Hematopoietic multipotent progenitor cell treated with erythropoietin and hydrocortisone succinate and interleukin-3 and kit ligand, for 15 days (in vitro differentiated cells): ENCODE measurements around the gene ADAMTS13.
"Not testable (repeated sequence)": the region's sequence is repeated elsewhere in the genome, so short reads cannot be mapped to it uniquely, and the experiment has no call there.

ENCODE experiments used
- DNase-seq: peaks from one replicate; pipeline ENCODE4 v3.0.0-alpha.2; 2015; ENCODE audit warnings: low spot score

ADAMTS13 gene

DNA sequence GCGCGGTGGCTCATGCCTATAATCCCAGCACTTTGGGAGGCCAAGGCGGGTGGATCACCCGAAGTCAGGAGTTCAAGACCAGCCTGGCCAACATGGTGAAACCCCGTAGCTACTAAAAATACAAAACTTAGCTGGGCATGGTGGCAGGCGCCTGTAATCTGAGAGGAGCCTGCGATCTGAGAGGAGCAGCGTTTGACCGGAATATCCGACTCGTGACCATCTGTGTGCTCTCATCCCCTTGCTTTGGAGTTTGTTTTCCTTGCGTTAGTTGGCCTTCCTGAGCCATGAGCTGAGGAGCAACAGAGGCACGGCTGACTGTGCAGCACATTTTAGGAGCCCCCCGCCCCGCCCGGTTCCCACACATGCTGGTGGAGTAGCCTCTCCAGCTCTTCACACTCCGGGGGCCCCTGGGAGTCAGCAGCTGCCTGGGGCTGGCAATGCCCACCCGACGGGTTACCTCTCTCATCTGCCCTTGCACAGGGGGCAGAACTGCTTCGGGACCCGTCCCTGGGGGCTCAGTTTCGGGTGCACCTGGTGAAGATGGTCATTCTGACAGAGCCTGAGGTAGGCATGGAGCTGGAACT is 3.0 kb downstream of the ADAMTS13 start:
- no peak for DNase-seq

DNA sequence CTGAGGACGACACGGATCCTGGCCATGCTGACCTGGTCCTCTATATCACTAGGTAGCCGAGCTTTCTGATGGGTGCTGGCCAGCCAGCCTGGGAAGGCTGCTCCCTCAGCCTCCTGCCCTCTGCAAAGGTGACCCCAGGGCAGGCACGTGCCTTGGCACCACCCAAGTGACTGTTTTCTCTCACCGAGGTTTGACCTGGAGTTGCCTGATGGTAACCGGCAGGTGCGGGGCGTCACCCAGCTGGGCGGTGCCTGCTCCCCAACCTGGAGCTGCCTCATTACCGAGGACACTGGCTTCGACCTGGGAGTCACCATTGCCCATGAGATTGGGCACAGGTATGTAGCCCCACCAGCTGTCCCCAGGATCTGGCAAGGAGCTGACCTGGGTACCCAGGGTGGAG is 3.8 kb downstream of the ADAMTS13 start:
- DNase-seq = no peak

DNA sequence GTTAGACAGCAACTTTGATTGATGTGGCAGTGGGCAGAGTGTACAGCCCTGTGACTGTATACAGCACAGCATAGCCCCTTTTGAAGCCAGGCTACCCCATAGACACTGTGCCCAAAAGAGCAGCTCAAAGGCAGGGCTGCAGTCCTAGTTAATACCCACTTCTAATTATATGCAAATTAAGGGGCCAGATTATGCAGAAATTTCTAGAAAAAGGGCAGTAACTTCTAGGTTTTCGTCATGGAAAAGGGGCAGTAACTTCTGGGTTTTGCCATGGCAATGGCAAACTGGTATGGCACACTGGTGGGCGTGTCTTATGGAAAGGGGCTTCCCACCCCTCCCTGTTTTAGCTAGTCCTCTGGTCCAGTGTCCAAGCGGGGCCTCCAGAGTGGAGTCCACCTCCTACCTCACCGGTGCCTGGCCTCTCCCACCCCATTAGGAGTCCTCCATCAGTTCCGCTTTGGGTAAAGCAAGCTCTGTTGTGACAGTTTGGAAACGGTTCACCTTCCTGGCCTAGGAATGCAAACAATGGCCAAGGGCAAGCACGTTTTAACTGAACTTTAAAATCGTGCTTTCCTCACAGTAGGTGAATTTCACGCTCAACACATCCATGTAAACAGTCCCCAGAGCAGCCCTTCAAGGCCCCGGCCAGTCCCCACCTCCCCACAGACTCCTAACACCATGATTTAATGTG is 5.6 kb downstream of the ADAMTS13 start:
- no peak for DNase-seq

DNA sequence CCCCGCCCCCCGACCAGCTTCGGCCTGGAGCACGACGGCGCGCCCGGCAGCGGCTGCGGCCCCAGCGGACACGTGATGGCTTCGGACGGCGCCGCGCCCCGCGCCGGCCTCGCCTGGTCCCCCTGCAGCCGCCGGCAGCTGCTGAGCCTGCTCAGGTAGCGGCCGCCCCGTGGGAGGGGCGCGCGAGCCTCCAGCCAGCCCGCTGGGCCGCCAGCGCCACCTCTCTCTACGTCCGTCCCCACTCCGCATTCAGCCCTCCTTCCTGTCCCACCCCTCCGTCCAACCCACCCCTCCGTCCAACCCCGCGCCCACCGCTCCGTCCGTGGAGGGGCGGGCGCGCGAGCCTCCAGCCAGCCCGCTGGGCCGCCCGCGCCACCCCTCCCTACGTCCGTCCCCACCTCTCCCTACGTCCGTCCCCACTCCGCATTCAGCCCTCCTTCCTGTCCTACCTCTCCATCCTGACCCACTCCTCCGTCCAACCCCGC is 6.5 kb downstream of the ADAMTS13 start:
- no peak for DNase-seq

DNA sequence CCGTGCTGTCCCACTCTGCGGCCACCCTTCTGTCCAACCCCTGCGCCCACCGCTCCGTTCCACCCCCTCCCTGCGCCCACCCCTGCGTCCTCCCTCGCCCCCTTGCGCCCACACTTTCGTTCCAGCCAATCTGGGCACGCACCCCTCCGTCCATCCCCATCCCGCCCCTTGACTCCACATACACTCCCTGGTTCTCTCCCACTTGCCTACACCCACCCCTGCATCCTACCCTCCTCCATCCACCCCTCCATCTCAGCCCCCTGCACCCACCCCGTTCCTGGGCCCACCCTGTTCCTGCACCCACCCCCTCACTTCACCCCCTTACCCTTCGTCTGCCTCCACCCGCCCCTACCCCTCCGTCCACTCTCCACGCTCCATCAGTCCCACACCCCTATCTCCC is 7.0 kb downstream of the ADAMTS13 start:
- no peak for DNase-seq

DNA sequence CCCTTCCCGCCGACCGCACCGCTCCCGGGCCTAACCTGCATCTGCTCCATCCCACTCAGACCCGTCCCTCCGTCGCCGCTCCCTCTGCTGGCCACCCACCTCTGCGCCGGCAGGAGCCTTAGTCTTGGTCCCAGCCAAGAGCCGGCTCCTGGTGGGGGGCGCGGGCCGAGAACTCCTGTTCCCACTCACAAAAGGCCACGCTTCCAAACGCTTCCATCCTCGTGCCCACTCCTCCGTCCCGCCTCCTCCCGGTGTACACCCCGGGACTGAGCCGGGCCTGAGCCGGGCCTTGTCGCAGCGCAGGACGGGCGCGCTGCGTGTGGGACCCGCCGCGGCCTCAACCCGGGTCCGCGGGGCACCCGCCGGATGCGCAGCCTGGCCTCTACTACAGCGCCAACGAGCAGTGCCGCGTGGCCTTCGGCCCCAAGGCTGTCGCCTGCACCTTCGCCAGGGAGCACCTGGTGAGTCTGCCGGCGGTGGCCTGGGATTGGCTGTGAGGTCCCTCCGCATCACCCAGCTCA is 7.5 kb downstream of the ADAMTS13 start:
- DNase-seq = no peak

DNA sequence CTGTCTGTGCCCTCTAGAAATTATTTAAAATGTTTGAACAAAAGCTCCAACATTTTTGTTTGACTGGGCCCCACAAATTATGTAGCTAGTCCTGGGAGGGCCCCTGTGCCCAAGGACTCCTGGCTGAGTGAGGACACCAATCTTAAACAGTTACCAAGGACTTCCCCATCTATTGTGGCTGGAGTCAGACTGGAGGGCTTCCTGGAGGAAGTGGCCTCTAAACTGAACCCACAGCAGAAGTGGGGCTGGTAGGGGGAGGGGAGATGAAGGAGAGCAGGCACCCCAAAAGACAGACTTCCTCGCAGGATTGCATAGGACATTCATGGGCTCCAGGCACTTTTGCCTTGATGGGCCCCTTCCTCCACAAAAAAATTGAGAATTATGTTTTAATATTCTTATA is 8.1 kb downstream of the ADAMTS13 start:
- no peak for DNase-seq

DNA sequence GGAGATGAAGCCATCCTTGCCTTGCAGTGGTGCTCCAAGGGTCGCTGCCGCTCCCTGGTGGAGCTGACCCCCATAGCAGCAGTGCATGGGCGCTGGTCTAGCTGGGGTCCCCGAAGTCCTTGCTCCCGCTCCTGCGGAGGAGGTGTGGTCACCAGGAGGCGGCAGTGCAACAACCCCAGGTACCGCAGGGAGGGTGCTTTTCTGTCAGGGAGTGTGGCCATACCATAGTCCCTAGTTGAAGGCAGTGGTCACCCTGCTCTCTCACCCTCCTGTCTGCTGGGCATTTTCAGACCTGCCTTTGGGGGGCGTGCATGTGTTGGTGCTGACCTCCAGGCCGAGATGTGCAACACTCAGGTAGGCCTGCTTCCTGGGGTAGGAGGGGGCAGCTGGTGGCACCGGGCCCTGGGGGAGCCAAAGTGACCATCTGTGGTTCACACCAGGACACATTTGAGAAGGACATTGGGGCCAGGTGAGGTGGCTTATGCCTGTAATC is 11.2 kb downstream of the ADAMTS13 start:
- no peak for DNase-seq

DNA sequence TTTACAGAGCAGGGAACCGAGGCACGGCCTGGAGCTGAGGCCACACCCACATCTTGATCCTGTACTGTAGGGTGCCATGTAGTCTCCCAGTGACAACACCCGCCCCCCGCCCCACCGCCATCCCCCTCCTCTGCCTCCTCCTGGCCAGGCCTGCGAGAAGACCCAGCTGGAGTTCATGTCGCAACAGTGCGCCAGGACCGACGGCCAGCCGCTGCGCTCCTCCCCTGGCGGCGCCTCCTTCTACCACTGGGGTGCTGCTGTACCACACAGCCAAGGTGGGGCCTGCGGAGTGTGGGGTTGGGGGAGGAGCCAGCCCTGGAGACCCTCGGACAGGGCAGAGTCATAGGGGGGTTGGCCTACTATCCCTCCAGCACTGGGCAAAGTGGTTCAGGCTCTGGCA is 14.5 kb downstream of the ADAMTS13 start:
- DNase-seq = no peak

DNA sequence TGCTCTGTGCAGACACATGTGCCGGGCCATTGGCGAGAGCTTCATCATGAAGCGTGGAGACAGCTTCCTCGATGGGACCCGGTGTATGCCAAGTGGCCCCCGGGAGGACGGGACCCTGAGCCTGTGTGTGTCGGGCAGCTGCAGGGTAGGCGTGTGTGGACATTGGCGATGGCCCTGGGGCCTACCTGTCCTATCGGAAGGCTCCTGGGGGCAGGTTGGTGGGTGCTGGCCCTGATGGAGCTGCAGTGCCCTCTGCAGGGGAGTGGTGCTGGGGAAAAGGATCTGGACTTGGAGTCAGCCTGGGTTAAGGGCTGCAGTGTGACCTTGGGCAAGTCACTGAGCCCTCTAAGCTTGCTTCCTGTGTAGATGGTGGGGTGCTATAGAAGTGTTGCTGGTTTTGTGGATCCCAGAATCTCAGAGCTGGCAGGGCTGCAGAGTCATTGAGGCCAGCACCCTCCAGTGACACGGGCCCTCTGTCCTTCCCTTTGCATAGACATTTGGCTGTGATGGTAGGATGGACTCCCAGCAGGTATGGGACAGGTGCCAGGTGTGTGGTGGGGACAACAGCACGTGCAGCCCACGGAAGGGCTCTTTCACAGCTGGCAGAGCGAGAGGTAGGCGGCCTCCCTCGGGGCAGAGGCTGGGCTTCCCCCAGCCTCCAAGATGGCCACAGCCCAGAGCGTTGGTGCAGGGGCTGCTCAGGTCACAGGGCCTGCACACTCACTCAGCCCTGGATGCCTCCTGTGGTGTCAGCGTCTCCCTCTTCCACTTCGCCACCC is 15.8 kb downstream of the ADAMTS13 start:
- DNase-seq = no peak

DNA sequence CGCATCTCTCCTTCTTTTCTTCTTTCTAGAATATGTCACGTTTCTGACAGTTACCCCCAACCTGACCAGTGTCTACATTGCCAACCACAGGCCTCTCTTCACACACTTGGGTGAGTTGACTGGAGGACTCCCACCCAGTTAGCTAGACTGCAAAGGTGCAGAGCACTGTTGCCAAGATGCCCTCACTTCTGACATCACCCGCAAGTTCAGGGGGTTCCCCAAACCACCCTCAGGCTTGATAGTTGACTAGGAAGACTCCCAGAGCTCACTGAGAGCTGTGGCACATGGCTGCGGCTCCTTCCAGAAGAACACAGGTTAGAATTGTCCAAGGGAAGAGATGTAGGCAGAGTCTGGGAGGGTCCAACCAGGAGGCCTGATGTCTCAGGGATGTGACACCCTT is 17.2 kb downstream of the ADAMTS13 start:
- DNase-seq = no peak

DNA sequence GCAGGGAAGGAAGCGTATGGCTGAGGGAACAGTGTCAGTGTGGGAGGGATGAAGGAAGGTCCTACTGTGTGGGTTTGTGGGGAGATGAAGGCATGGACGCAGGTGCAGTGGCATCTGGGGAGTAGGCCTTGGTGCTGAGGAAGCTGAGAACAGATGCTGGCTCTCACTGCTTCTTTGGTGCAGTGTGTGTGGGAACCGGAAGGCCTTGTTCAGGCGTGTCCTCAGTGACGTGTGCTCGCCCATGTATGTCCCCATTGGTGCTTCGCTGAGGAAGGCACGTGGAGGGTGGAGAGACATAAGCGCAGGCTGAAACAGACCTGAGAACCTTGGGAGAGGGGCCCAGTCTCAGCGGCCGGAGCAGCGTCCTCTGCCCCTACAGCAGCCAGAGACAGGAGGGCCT is 18.7 kb downstream of the ADAMTS13 start:
- DNase-seq = no peak

DNA sequence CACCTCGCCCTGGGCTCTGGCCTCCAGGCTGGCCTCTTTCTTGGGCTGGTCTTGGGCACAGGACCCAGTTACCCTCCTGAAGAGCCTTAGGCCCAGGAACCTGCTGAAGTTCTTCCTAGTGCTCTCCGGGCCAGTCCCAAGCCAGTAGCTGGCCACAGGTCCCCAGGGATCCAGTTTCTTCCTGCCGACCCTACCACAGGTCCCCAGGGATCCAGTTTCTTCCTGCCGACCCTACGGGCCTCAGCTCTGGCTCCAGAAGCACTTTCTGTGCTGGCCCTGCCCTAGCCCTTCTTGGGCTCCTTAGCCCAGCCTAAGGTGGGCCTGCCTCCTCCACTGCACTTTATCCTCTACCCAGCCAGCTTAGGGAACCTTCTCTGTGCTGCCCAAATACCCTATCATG is 19.4 kb downstream of the ADAMTS13 start:
- no peak for DNase-seq

DNA sequence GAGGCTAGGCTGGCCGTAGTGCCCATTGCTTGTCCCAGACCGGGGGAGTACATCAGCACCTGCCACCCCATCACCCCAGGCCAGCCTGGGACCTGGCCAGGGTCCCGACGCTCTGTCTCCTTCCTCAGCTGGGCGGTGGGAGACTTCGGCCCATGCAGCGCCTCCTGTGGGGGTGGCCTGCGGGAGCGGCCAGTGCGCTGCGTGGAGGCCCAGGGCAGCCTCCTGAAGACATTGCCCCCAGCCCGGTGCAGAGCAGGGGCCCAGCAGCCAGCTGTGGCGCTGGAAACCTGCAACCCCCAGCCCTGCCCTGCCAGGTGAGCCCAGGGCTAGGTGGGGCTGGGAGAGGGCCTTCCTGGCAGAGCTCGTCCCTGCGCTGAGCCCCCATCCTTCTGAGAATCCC is 21.1 kb downstream of the ADAMTS13 start:
- DNase-seq = no peak

DNA sequence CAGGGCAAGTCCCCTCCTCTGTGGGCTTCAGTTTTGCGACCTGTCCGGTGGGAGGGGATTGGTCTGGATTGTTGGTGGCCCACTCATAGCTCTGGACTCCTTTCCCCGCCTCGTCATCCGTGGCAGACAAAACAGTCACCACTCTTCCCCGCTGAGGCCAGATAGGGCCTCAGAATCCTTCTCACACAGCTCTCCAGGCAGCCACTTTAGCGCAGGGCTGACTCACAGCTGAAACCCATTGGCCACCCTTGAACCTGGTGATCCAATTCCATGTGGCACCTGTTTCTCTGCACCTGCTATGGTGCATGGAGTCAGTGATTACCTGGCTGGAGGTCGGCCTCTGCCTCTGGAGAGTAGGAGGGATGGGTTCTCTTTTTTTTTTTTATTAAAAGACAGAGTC is 21.8 kb downstream of the ADAMTS13 start:
- no peak for DNase-seq

DNA sequence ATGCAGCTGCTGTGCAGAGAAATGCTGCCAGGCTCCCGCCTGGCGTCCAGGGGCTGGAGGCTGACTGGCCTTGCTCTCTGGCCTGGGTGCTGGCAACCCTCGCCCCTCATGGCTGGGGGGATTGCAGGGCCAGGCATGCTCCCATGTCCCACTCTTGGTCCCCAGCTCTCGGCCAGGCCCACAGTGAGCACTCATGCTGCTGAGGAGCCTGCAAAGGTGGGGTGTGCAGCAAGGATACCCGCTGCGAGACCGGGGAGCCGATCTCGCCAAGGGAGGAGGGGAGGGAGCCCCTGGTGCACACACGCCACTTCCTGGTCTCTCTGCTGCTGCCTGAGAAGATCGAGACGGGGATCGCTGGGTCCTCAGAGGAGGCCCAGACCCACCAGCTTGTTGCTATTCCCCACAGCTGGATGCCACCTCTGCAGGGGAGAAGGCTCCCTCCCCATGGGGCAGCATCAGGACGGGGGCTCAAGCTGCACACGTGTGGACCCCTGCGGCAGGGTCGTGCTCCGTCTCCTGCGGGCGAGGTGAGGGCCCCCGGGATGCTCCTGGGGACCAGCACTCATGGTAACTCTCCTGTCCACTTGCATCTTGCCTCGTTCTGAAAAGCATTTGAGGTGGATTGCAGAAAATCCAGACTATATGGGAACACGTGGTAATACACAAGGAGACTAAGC is 23.3 kb downstream of the ADAMTS13 start:
- DNase-seq = no peak

DNA sequence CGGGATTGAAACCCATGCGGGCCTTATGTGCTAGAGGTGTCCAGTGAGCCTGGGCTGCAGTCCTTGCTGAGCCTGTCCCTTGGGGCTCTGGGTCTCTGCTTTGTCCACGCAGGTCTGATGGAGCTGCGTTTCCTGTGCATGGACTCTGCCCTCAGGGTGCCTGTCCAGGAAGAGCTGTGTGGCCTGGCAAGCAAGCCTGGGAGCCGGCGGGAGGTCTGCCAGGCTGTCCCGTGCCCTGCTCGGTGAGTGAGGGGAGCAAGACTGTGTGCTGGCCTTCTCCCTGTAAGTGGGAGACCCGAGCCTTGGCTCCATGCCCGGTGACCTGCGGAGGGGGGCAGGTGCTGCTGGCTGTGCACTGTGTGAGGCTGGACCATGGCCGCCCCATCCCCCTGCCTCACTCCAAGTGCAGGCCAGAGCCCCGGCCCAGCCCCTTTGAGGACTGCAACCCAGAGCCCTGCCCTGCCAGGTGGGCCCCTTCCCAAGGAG is 26.4 kb downstream of the ADAMTS13 start:
- DNase-seq = no peak

DNA sequence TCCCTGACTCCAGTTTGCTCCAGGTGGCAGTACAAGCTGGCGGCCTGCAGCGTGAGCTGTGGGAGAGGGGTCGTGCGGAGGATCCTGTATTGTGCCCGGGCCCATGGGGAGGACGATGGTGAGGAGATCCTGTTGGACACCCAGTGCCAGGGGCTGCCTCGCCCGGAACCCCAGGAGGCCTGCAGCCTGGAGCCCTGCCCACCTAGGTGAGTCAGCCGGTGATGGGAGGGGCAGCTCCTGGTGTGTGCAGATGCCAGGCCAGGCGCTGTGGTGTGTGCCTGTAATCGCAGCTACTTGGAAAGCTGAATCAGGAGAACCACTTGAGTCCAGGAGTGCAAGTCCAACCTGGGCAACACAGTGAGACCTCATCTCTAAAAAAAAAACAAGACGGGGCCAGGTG is 27.6 kb downstream of the ADAMTS13 start:
- no peak for DNase-seq

DNA sequence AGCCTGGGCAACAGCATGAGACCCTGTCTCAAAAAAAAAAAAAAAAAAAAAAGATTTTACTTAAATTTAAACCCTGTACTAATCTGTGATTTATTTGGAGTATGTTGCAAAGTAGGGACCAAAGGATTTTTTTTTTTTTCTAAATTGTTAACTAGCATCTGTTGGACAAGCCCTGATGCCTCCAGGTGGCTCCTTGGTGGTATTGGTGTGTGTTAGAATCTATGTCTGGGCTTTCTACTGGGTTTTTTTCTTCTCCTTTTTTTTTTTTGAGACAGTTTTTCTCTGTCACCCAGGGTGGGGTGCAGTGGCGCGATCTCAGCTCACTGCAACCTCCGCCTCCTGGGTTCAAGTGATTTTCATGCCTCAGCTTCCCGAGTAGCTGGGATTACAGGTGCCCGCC is 29.7 kb downstream of the ADAMTS13 start:
- not testable (repeated sequence) for DNase-seq

DNA sequence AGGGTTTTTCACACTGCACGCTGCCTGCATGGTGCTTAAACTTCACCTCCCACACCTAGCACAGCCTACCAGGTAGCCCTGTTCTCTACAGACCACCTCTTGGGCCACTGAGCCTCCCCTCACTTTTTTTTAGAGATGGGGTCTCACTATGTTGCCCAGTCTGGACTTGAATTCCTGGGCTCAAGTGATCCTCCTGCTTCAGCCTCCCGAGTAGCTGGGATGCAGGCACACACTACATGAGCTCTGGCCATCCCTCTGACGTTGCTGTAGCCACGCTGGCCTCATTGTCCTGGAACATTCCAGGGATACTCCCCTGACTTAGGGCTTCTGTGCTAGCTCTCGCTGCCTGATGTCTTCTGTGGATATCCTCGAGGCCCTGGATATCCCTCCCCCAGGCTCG is 30.4 kb downstream of the ADAMTS13 start:
- DNase-seq = no peak

DNA sequence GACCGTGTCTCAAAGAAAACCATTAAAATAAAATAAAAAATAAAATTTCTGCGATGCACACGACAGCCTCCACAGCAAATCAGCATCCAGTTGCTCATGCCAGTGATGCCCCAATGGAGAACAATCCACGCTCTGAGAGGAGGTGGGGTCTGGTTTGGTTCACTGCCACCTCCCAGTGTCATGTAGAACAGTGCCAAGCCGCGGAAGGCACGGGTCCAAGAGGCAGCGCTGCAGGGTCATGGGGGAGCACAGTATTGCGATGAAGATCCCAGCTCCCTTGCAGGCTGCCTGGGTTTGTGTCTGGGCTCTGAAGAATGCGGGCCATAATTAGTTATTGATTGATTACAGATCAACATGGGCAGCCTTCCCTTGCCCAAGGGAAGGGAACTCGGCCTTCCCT is 31.5 kb downstream of the ADAMTS13 start:
- no peak for DNase-seq

DNA sequence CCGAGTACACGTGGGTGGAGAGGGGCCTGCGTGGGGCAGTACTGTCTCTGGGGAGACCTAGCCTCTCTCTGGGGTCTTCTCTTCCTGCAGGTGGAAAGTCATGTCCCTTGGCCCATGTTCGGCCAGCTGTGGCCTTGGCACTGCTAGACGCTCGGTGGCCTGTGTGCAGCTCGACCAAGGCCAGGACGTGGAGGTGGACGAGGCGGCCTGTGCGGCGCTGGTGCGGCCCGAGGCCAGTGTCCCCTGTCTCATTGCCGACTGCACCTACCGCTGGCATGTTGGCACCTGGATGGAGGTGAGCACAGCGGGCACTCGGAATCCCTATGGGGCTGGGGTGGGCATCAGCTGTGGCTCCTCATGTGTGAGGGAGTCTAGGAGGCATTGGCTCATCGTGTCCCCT is 32.2 kb downstream of the ADAMTS13 start:
- no peak for DNase-seq
